ENCODE measurements around the gene CDR2.

CDR2 gene

GRCh38 chr16:22322021-22322471 is 52.4 kb downstream of the CDR2 start:
- no peak for DNase-seq (ENCODE audit: low read depth)
- H3K9me3 ChIP-seq (ENCODE audit: control insufficient read depth, low read length), result no peaks in the 10 kb centered on the region
- H3K4me3 ChIP-seq (ENCODE audit: low read length), result no peak overlapping the region
- H3K27me3 ChIP-seq (replicated peaks; ENCODE audit: control insufficient read depth, insufficient read depth, low read length), result no peaks in the 10 kb centered on the region
- H3K4me1 ChIP-seq (ENCODE audit: control insufficient read depth, insufficient read depth, low read length), result peaks cover 4% of the 10 kb centered on the region
- H3K36me3 ChIP-seq (ENCODE audit: control insufficient read depth, insufficient read depth, low read length, severe bottlenecking), result peaks cover 73% of the 10 kb centered on the region
- H3K9ac ChIP-seq (ENCODE audit: low read length), result no peak overlapping the region

- no peaks in the 10 kb centered on the region for H3K27me3 ChIP-seq (replicated peaks; ENCODE audit: control insufficient read depth, insufficient read depth, low read length)
- no peaks in the 10 kb centered on the region for H3K9me3 ChIP-seq (ENCODE audit: control insufficient read depth, low read length)
- no peak overlapping the region for H3K9ac ChIP-seq (ENCODE audit: low read length)
- peaks cover 75% of the 10 kb centered on the region for H3K36me3 ChIP-seq (ENCODE audit: control insufficient read depth, insufficient read depth, low read length, severe bottlenecking)
- DNase-seq (ENCODE audit: low read depth), result peak; percentile 81
- H3K4me1 ChIP-seq (ENCODE audit: control insufficient read depth, insufficient read depth, low read length), result peaks cover under 1% of the 10 kb centered on the region
- no peak overlapping the region for H3K4me3 ChIP-seq (ENCODE audit: low read length)
These were observed 52.9 kb downstream of the CDR2 start for GRCh38 chr16:22321340-22322001.

- no peak for DNase-seq (ENCODE audit: low read depth)
- Histone ChIP-seq H3K27me3 (replicated peaks; ENCODE audit: control insufficient read depth, insufficient read depth, low read length) (no peaks in the 10 kb centered on the region), H3K36me3 (ENCODE audit: control insufficient read depth, insufficient read depth, low read length, severe bottlenecking) (peaks cover 76% of the 10 kb centered on the region), H3K4me1 (ENCODE audit: control insufficient read depth, insufficient read depth, low read length) (no peaks in the 10 kb centered on the region), H3K9me3 (ENCODE audit: control insufficient read depth, low read length) (no peaks in the 10 kb centered on the region), H3K9ac (ENCODE audit: low read length) (no peak overlapping the region), H3K4me3 (ENCODE audit: low read length) (no peak overlapping the region)
These were observed 53.7 kb downstream of the CDR2 start for GRCh38 chr16:22320572-22321339.

GRCh38 chr16:22318690-22319358 is 55.6 kb downstream of the CDR2 start:
- Histone ChIP-seq H3K27me3 (replicated peaks; ENCODE audit: control insufficient read depth, insufficient read depth, low read length) (no peaks in the 10 kb centered on the region), H3K9ac (ENCODE audit: low read length) (no peak overlapping the region), H3K36me3 (ENCODE audit: control insufficient read depth, insufficient read depth, low read length, severe bottlenecking) (peaks cover 74% of the 10 kb centered on the region), H3K4me1 (ENCODE audit: control insufficient read depth, insufficient read depth, low read length) (no peaks in the 10 kb centered on the region), H3K9me3 (ENCODE audit: control insufficient read depth, low read length) (no peaks in the 10 kb centered on the region), H3K4me3 (ENCODE audit: low read length) (no peak overlapping the region)
- peak; percentile 44 for DNase-seq (ENCODE audit: low read depth)

DNA sequence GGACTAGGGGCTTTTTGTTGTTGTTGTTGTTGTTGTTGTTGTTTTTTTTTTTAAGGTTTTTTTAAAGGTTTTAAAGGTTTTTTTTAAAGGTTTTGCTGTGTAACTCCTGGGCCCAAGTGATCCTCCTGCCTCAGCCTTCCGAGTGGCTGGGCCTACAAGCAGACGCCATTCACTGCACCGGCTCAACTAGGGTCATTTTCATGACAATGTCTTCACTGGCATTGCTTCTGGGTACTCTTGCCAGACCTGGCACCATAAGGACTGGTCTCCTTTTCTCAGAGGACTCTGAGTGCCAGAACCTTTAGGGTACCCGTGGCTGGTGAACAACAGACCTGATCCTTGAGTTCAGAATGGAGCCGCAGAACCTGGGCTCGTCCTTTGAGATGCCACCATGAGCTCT is 56.8 kb downstream of the CDR2 start:
- no peaks in the 10 kb centered on the region for H3K27me3 ChIP-seq (replicated peaks; ENCODE audit: control insufficient read depth, insufficient read depth, low read length)
- no peaks in the 10 kb centered on the region for H3K9me3 ChIP-seq (ENCODE audit: control insufficient read depth, low read length)
- no peaks in the 10 kb centered on the region for H3K4me1 ChIP-seq (ENCODE audit: control insufficient read depth, insufficient read depth, low read length)
- no peak overlapping the region for H3K4me3 ChIP-seq (ENCODE audit: low read length)
- no peak for DNase-seq (ENCODE audit: low read depth)
- H3K9ac ChIP-seq (ENCODE audit: low read length), result no peak overlapping the region
- H3K36me3 ChIP-seq (ENCODE audit: control insufficient read depth, insufficient read depth, low read length, severe bottlenecking), result peaks cover 82% of the 10 kb centered on the region

DNA sequence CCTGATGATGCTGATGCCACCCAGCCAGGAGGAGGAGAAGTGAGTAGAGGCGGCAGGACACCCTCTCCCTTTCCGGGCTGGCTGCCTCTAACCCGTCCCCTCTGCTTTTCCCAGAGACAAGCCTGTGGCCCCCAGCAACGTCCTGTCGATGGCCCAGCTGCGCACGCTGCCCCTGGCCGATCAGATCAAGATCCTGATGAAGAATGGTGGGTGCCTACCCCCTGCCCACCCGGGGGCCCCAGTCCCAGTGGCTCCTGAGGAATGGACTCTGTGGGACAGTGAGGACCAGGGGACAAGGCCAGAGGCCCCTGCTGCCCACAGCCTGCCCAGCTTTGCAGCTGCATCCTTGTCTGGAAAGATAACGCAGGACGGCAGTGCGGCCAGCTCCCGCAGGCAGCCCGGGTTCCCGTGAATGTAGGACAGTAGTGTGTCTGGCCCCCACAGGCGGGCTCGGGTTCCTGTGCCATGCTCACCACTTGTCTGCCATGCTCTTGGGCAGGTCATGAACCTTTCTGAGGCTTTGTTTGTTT is 57.4 kb downstream of the CDR2 start:
- no peak overlapping the region for H3K4me3 ChIP-seq (ENCODE audit: low read length)
- no peak for DNase-seq (ENCODE audit: low read depth)
- no peaks in the 10 kb centered on the region for H3K27me3 ChIP-seq (replicated peaks; ENCODE audit: control insufficient read depth, insufficient read depth, low read length)
- H3K4me1 ChIP-seq (ENCODE audit: control insufficient read depth, insufficient read depth, low read length), result no peaks in the 10 kb centered on the region
- H3K9ac ChIP-seq (ENCODE audit: low read length), result no peak overlapping the region
- H3K9me3 ChIP-seq (ENCODE audit: control insufficient read depth, low read length), result no peaks in the 10 kb centered on the region
- H3K36me3 ChIP-seq (ENCODE audit: control insufficient read depth, insufficient read depth, low read length, severe bottlenecking), result peaks cover 81% of the 10 kb centered on the region

DNA sequence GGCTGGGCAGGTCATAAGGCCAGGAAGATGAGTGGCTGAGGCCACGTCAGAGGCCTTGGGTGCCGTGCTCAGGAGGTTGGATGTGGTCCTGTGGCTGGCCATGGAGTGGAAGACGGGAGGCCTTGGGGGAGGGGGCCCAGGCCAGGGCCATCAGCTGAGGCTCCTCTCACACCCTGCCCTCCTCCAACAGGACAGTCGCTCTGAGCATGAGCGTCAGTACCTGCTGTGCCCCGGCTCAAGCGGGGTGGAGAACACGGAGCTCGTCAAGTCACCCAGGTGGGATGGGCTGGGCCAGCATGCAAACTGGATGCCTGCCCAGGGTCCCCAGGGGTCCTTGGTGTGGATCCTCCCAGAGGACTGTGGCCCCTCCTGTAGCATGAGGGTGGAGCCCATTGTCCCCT is 58.0 kb downstream of the CDR2 start:
- Histone ChIP-seq H3K36me3 (ENCODE audit: control insufficient read depth, insufficient read depth, low read length, severe bottlenecking) (peaks cover 81% of the 10 kb centered on the region), H3K9ac (ENCODE audit: low read length) (no peak overlapping the region)

DNA sequence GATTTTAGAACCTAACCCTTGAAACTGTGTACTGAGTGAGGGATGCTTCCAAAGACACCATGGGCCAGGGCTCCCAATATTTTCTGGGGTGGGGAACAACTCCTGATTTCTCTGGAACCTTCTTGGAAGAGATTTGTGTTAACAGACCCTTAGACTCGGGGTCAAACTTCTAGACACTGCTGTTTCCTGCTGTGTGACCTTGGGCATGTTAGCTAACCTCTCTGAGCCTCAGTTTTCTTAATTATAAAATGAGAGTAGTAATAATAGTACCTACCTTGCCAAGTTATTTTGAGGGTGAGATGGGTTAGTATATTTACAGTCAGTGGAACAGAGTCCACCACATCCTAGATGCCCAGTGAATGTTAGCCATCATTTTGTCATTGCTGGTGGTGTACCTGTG is 58.4 kb downstream of the CDR2 start:
- H3K27me3 ChIP-seq (replicated peaks; ENCODE audit: control insufficient read depth, insufficient read depth, low read length), result no peaks in the 10 kb centered on the region
- DNase-seq (ENCODE audit: low read depth), result no peak
- H3K36me3 ChIP-seq (ENCODE audit: control insufficient read depth, insufficient read depth, low read length, severe bottlenecking), result peaks cover 82% of the 10 kb centered on the region
- H3K9me3 ChIP-seq (ENCODE audit: control insufficient read depth, low read length), result no peaks in the 10 kb centered on the region
- no peak overlapping the region for H3K4me3 ChIP-seq (ENCODE audit: low read length)
- no peak overlapping the region for H3K9ac ChIP-seq (ENCODE audit: low read length)
- no peaks in the 10 kb centered on the region for H3K4me1 ChIP-seq (ENCODE audit: control insufficient read depth, insufficient read depth, low read length)

More for the DNA sequence above, 58.0 kb downstream of the CDR2 start:
- no peak overlapping the region for H3K4me3 ChIP-seq (ENCODE audit: low read length)
- H3K27me3 ChIP-seq (replicated peaks; ENCODE audit: control insufficient read depth, insufficient read depth, low read length), result no peaks in the 10 kb centered on the region
- no peak for DNase-seq (ENCODE audit: low read depth)
- no peaks in the 10 kb centered on the region for H3K9me3 ChIP-seq (ENCODE audit: control insufficient read depth, low read length)
- H3K4me1 ChIP-seq (ENCODE audit: control insufficient read depth, insufficient read depth, low read length), result no peaks in the 10 kb centered on the region

- Histone ChIP-seq H3K4me1 (ENCODE audit: control insufficient read depth, insufficient read depth, low read length) (no peaks in the 10 kb centered on the region), H3K9me3 (ENCODE audit: control insufficient read depth, low read length) (no peaks in the 10 kb centered on the region), H3K9ac (ENCODE audit: low read length) (no peak overlapping the region), H3K4me3 (ENCODE audit: low read length) (no peak overlapping the region), H3K27me3 (replicated peaks; ENCODE audit: control insufficient read depth, insufficient read depth, low read length) (no peaks in the 10 kb centered on the region), H3K36me3 (ENCODE audit: control insufficient read depth, insufficient read depth, low read length, severe bottlenecking) (peaks cover 79% of the 10 kb centered on the region)
- DNase-seq (ENCODE audit: low read depth), result no peak
These were observed 59.5 kb downstream of the CDR2 start for GRCh38 chr16:22314661-22315626.

- H3K27me3 ChIP-seq (replicated peaks; ENCODE audit: control insufficient read depth, insufficient read depth, low read length), result no peaks in the 10 kb centered on the region
- DNase-seq (ENCODE audit: low read depth), result no peak
- H3K9ac ChIP-seq (ENCODE audit: low read length), result no peak overlapping the region
- no peaks in the 10 kb centered on the region for H3K9me3 ChIP-seq (ENCODE audit: control insufficient read depth, low read length)
- H3K4me1 ChIP-seq (ENCODE audit: control insufficient read depth, insufficient read depth, low read length), result no peaks in the 10 kb centered on the region
- H3K4me3 ChIP-seq (ENCODE audit: low read length), result no peak overlapping the region
- peaks cover 83% of the 10 kb centered on the region for H3K36me3 ChIP-seq (ENCODE audit: control insufficient read depth, insufficient read depth, low read length, severe bottlenecking)
These were observed 60.4 kb downstream of the CDR2 start for GRCh38 chr16:22313876-22314470.
